Astrocyte of the spinal cord (primary cell): ENCODE data around the gene HIVEP1.

ENCODE experiments used
- DNase-seq: peaks from one replicate; pipeline ENCODE4 v3.0.0; 2011; ENCODE audit warnings: low read depth, low spot score
- H3K4me3 ChIP-seq: 2 replicates; pipeline ENCODE4 v1.5.1; 2011; ENCODE audit warnings: low read depth, mild to moderate bottlenecking, low read length, moderate library complexity
- CTCF ChIP-seq: IDR thresholded peaks from 2 replicates; pipeline ENCODE4 v1.5.1; 2012; ENCODE audit warnings: low read depth, mild to moderate bottlenecking, low read length, inconsistent platforms
- in situ Hi-C: cut with HindIII; loops from 2 replicates; pipeline ENCODE4 v1.10.0; 2017; ENCODE audit warnings: low sequenced_read_pairs

HIVEP1 gene

GRCh38 chr6:11983306-11983705 is 28.8 kb upstream of the HIVEP1 start:
- H3K4me3 ChIP-seq = no peak overlapping the region
- no peak for TF ChIP-seq CTCF
- no peak for DNase-seq
- in situ Hi-C loops = no loop called here

- in situ Hi-C loops = no loop called here
- DNase-seq = no peak
- no peak for TF ChIP-seq CTCF
- no peak overlapping the region for H3K4me3 ChIP-seq
Measured at GRCh38 chr6:11987386-11987785, 24.7 kb upstream of the HIVEP1 start.

GRCh38 chr6:11989386-11989785 is 22.7 kb upstream of the HIVEP1 start:
- no peak for DNase-seq
- in situ Hi-C loops = no loop called here
- TF ChIP-seq CTCF = no peak

GRCh38 chr6:11992086-11992485 is 20.0 kb upstream of the HIVEP1 start:
- no peak for DNase-seq
- TF ChIP-seq CTCF = no peak
- H3K4me3 ChIP-seq = no peak overlapping the region
- in situ Hi-C loops = no loop called here

More at GRCh38 chr6:11989386-11989785, 22.7 kb upstream of the HIVEP1 start:
- H3K4me3 ChIP-seq = no peak overlapping the region

GRCh38 chr6:11994875-11995461 is 17.1 kb upstream of the HIVEP1 start:
- no peak for DNase-seq
- TF ChIP-seq CTCF = no peak
- in situ Hi-C loops = no loop called here
- H3K4me3 ChIP-seq = no peak overlapping the region

GRCh38 chr6:11996751-11997150 is 15.4 kb upstream of the HIVEP1 start:
- DNase-seq = no peak
- no peak overlapping the region for H3K4me3 ChIP-seq
- TF ChIP-seq CTCF = no peak
- in situ Hi-C loops = no loop called here

- in situ Hi-C loops = no loop called here
- TF ChIP-seq CTCF = no peak
- DNase-seq = no peak
- no peak overlapping the region for H3K4me3 ChIP-seq
Measured at GRCh38 chr6:11999246-11999645, 12.9 kb upstream of the HIVEP1 start.
